ENCODE data around the gene RAP1GAP2. TPM values are rescaled to one million over a fixed set of nuclear protein-coding genes. Genes with fewer than 3 reads are reported as not detected.
A peak's percentile ranks its signal among the peaks of the same experiment; 100 is the strongest.
"Not testable (repeated sequence)": the region's sequence is repeated elsewhere in the genome, so short reads cannot be mapped to it uniquely, and the experiment has no call there.

RAP1GAP2 gene
- total RNA-seq, 1 donor: 2.9 TPM

DNA sequence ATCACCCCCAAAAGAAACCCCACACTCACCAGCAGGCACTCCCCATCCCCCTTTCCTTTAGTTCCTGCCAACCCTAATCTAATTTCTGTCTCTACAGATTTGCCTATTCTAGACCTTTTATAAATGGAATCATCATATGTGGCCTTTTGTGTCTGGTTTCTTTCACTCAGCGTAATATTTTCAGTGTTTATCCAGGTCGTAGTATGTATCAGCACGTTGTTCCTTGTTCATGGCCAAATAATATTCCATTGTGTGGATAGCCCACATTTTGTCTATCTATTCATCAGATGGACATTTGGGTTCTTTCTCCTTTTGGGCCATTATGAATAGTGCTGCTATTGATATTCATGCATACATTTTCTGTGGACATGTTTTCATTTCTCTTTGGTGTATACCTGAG lies 193.6 kb downstream of the RAP1GAP2 start:
- Histone ChIP-seq H3K4me3 (ENCODE audit: insufficient read depth, low read length) (no peak overlapping the region), H3K4me1 (ENCODE audit: insufficient read depth, low read length) (no peaks in the 10 kb centered on the region), H3K4me2 (ENCODE audit: insufficient read depth, low read length) (no peak overlapping the region), H4K20me1 (ENCODE audit: insufficient read depth, low read length) (no peaks in the 10 kb centered on the region), H2AFZ (ENCODE audit: low read length) (no peak overlapping the region), H3K79me2 (ENCODE audit: insufficient read depth, low read length) (no peaks in the 10 kb centered on the region), H3K9me3 (ENCODE audit: low read depth, low read length) (no peaks in the 10 kb centered on the region), H3K36me3 (ENCODE audit: insufficient read depth, low read length) (peaks cover 10% of the 10 kb centered on the region), H3K27ac (ENCODE audit: low read depth, low read length) (no peak overlapping the region), H3K27me3 (ENCODE audit: insufficient read depth, low read length) (no peaks in the 10 kb centered on the region)
- DNase-seq (ENCODE audit: insufficient read length, low spot score, missing footprints): no peak
- TF ChIP-seq CTCF (IDR thresholded peaks at IDR 0.05; ENCODE audit: extremely low read depth, low read depth, low read length): no peak

DNA sequence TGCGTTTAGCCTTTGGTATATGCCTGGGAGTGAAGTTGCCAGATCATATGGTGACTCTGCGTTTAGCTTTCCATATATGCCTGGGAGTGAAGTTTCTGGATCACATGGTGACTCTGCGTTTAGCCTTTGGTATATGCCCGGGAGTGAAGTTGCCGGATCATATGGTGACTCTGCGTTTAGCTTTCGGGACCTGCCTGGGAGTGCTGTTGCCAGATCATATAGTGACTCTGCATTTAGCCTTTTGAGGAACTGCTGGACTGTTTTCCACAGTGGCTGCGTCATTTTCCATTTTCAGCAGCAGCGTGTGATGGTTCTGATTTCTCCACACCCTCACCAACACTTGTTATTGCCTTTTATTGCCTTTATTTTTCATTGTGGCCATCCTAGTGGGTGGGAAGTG lies 194.2 kb downstream of the RAP1GAP2 start:
- no peak for TF ChIP-seq CTCF (IDR thresholded peaks at IDR 0.05; ENCODE audit: extremely low read depth, low read depth, low read length)

GRCh38 chr17:2991396-2992180 lies 195.3 kb downstream of the RAP1GAP2 start:
- not testable (repeated sequence) for H2AFZ ChIP-seq (ENCODE audit: low read length); H3K27ac ChIP-seq (ENCODE audit: low read depth, low read length); H3K36me3 ChIP-seq (ENCODE audit: insufficient read depth, low read length); H3K4me2 ChIP-seq (ENCODE audit: insufficient read depth, low read length); H3K4me3 ChIP-seq (ENCODE audit: insufficient read depth, low read length); H4K20me1 ChIP-seq (ENCODE audit: insufficient read depth, low read length); H3K9me3 ChIP-seq (ENCODE audit: low read depth, low read length); H3K27me3 ChIP-seq (ENCODE audit: insufficient read depth, low read length); H3K79me2 ChIP-seq (ENCODE audit: insufficient read depth, low read length); H3K4me1 ChIP-seq (ENCODE audit: insufficient read depth, low read length)
- peak; percentile 44 for DNase-seq (ENCODE audit: insufficient read length, low spot score, missing footprints)

More for the DNA sequence above, 194.2 kb downstream of the RAP1GAP2 start:
- peaks cover 8% of the 10 kb centered on the region for H3K36me3 ChIP-seq (ENCODE audit: insufficient read depth, low read length)
- H3K27ac ChIP-seq (ENCODE audit: low read depth, low read length): no peak overlapping the region
- no peaks in the 10 kb centered on the region for H3K27me3 ChIP-seq (ENCODE audit: insufficient read depth, low read length)
- DNase-seq (ENCODE audit: insufficient read length, low spot score, missing footprints): no peak
- no peaks in the 10 kb centered on the region for H3K4me1 ChIP-seq (ENCODE audit: insufficient read depth, low read length)
- no peaks in the 10 kb centered on the region for H4K20me1 ChIP-seq (ENCODE audit: insufficient read depth, low read length)
- no peaks in the 10 kb centered on the region for H3K79me2 ChIP-seq (ENCODE audit: insufficient read depth, low read length)
- H3K9me3 ChIP-seq (ENCODE audit: low read depth, low read length): no peaks in the 10 kb centered on the region
- no peak overlapping the region for H3K4me2 ChIP-seq (ENCODE audit: insufficient read depth, low read length)
- H3K4me3 ChIP-seq (ENCODE audit: insufficient read depth, low read length): no peak overlapping the region
- H2AFZ ChIP-seq (ENCODE audit: low read length): no peak overlapping the region

DNA sequence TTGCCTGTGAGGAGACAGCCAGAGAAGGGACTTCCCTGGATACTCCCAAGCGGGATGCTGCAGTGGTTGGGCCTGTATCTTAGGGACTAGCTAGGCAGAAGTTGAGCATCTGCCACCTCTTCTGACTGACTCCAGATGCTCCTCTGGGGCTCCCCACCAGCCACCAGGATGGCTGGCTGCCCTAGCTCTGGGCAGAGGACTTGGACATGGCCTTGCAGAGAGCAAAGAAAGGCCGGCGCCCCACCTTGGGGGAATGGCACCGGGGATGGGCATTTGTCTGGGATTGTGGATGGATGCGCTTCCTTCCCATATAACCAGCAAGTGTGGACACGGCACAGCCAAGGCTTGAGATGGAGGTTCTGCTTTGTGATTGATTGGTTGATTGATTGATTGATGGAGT lies 198.2 kb downstream of the RAP1GAP2 start:
- Histone ChIP-seq H3K27me3 (ENCODE audit: insufficient read depth, low read length) (no peaks in the 10 kb centered on the region), H3K27ac (ENCODE audit: low read depth, low read length) (no peak overlapping the region), H3K4me1 (ENCODE audit: insufficient read depth, low read length) (peaks cover 20% of the 10 kb centered on the region), H3K4me3 (ENCODE audit: insufficient read depth, low read length) (no peak overlapping the region), H3K9me3 (ENCODE audit: low read depth, low read length) (no peaks in the 10 kb centered on the region), H3K36me3 (ENCODE audit: insufficient read depth, low read length) (peaks cover 9% of the 10 kb centered on the region), H3K79me2 (ENCODE audit: insufficient read depth, low read length) (no peaks in the 10 kb centered on the region), H4K20me1 (ENCODE audit: insufficient read depth, low read length) (no peaks in the 10 kb centered on the region), H3K4me2 (ENCODE audit: insufficient read depth, low read length) (no peak overlapping the region), H2AFZ (ENCODE audit: low read length) (no peak overlapping the region)
- no peak for TF ChIP-seq CTCF (IDR thresholded peaks at IDR 0.05; ENCODE audit: extremely low read depth, low read depth, low read length)
- no peak for DNase-seq (ENCODE audit: insufficient read length, low spot score, missing footprints)
